GM12874 (cell line): ENCODE results near the gene NHLRC4.

ENCODE experiments used
- CTCF ChIP-seq: IDR thresholded peaks from 2 replicates; pipeline ENCODE4 v1.5.1; 2011; ENCODE audit warnings: low read depth, mild to moderate bottlenecking, control low read depth, low read length, moderate library complexity; ENCODE audit not compliant: insufficient read depth

NHLRC4 gene

GRCh38 chr16:522320-523096 lies 44.3 kb upstream of the NHLRC4 start:
- TF ChIP-seq CTCF = no peak

GRCh38 chr16:523097-523741 lies 43.6 kb upstream of the NHLRC4 start:
- no peak for TF ChIP-seq CTCF

GRCh38 chr16:524274-525040 lies 42.3 kb upstream of the NHLRC4 start:
- TF ChIP-seq CTCF = no peak

GRCh38 chr16:525123-525519 lies 41.7 kb upstream of the NHLRC4 start:
- TF ChIP-seq CTCF = no peak

GRCh38 chr16:525520-526180 lies 41.2 kb upstream of the NHLRC4 start:
- no peak for TF ChIP-seq CTCF

GRCh38 chr16:526181-527014 lies 40.4 kb upstream of the NHLRC4 start:
- TF ChIP-seq CTCF = no peak
